ENCODE data around the gene MYCBP. TPM values are rescaled to one million over a fixed set of nuclear protein-coding genes. Genes with fewer than 3 reads are reported as not detected.

Gene MYCBP
- total and polyA plus RNA-seq, 2 of the 13 experiments (the other 11 are each of a cell fraction or from before 2014, with no cell fraction given), result 11.4 to 30.4 TPM

DNA sequence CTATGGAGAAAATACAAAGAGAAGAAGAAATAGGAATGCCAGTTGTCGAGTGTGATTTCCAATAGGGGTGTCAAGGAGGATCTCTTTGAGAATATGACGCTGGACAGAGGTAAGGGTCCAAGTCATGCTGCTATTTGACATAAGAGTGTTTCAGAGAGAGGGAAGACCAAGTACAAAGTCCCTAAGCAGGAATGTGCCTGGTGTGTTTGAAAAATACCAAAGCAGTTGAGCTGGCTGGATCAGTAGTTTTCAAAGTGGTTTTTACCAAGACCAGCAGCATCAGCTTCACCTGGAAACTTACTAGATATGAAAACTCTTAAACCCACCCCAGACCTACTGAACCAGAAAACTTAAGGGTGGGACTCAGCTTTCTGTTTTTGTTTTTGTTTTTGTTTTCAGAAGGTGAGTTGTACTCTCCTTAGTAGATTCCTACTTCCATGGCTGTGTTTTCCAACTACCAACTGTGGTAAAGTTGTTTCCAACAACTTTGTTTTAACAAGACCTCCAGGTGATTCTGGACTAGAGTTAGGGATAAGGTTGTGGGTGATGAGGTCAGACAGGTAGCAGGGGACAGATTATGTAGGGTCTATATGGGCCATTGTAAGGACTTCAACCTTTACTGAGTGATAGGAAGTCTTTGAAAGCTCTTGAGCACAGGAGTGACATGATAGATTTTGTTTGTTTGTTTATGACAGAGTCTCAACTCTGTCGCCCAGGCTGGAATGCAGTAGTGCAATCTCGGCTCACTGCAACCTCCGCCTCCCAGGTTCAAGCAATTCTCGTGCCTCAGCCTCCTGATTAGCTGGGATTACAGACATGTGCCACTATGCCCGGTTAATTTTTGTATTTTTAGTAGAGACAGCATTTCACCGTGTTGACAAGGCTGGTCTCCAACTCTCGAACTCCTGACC lies 15.5 kb upstream of the MYCBP start (continued):
- TF ChIP-seq, protein P1, sequence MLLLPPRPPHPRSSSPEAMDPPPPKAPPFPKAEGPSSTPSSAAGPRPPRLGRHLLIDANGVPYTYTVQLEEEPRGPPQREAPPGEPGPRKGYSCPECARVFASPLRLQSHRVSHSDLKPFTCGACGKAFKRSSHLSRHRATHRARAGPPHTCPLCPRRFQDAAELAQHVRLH (CRISPR knock-in tag; IDR thresholded peaks at IDR 0.05; ENCODE audit: borderline replicate concordance, low read depth), result peak; percentile 35; the same call in 1 of the 2 replicates
- TF ChIP-seq HNF4A (CRISPR knock-in tag; IDR thresholded peaks at IDR 0.05) (peak; percentile 86), HOXA3 (CRISPR knock-in tag; IDR thresholded peaks at IDR 0.05) (peak; percentile 37; the same call in 1 of the 2 replicates), TARDBP (CRISPR knock-in tag; IDR thresholded peaks at IDR 0.05) (0 out of 2 replicates have a peak, but pooled peaks have one; percentile 44), NCOR1 (IDR thresholded peaks at IDR 0.05; ENCODE audit: borderline replicate concordance, low read length) (peak; percentile 26; the same call in 1 of the 2 replicates), EHMT2 (IDR thresholded peaks at IDR 0.05; ENCODE audit: borderline replicate concordance, low read depth, low read length) (peak; percentile 58; the same call in 1 of the 2 replicates), ASH2L (IDR thresholded peaks at IDR 0.05; ENCODE audit: insufficient read length, low read depth, low read length) (peak; percentile 89), FOXA1 (IDR thresholded peaks at IDR 0.05) (no peak), FOXA1 (CRISPR knock-in tag; IDR thresholded peaks at IDR 0.05) (no peak), ZNF367 (CRISPR knock-in tag; IDR thresholded peaks at IDR 0.05; ENCODE audit: borderline replicate concordance) (no peak), GABPA (IDR thresholded peaks at IDR 0.05; ENCODE audit: low read depth, low read length) (no peak), GABPA (CRISPR knock-in tag; IDR thresholded peaks at IDR 0.05; ENCODE audit: low read depth) (0 out of 2 replicates have a peak, but pooled peaks have one; percentile 5), GFI1 (CRISPR knock-in tag; IDR thresholded peaks at IDR 0.05; ENCODE audit: borderline replicate concordance) (peak; percentile 37; the same call in 1 of the 2 replicates), HNF4G (IDR thresholded peaks at IDR 0.05; ENCODE audit: borderline replicate concordance, low read depth, low read length) (peak; percentile 70), HNF4G (CRISPR knock-in tag; IDR thresholded peaks at IDR 0.05; ENCODE audit: borderline replicate concordance, low read depth) (no peak), FOXP1 (IDR thresholded peaks at IDR 0.05) (no peak), FOXP1 (CRISPR knock-in tag; IDR thresholded peaks at IDR 0.05) (peak; percentile 43; the same call in 1 of the 2 replicates)
- TF ChIP-seq, protein P2, sequence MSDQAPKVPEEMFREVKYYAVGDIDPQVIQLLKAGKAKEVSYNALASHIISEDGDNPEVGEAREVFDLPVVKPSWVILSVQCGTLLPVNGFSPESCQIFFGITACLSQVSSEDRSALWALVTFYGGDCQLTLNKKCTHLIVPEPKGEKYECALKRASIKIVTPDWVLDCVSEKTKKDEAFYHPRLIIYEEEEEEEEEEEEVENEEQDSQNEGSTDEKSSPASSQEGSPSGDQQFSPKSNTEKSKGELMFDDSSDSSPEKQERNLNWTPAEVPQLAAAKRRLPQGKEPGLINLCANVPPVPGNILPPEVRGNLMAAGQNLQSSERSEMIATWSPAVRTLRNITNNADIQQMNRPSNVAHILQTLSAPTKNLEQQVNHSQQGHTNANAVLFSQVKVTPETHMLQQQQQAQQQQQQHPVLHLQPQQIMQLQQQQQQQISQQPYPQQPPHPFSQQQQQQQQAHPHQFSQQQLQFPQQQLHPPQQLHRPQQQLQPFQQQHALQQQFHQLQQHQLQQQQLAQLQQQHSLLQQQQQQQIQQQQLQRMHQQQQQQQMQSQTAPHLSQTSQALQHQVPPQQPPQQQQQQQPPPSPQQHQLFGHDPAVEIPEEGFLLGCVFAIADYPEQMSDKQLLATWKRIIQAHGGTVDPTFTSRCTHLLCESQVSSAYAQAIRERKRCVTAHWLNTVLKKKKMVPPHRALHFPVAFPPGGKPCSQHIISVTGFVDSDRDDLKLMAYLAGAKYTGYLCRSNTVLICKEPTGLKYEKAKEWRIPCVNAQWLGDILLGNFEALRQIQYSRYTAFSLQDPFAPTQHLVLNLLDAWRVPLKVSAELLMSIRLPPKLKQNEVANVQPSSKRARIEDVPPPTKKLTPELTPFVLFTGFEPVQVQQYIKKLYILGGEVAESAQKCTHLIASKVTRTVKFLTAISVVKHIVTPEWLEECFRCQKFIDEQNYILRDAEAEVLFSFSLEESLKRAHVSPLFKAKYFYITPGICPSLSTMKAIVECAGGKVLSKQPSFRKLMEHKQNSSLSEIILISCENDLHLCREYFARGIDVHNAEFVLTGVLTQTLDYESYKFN (CRISPR knock-in tag; conservative IDR thresholded peaks at IDR 0.05), result peak; percentile 50
- TF ChIP-seq, protein P3, sequence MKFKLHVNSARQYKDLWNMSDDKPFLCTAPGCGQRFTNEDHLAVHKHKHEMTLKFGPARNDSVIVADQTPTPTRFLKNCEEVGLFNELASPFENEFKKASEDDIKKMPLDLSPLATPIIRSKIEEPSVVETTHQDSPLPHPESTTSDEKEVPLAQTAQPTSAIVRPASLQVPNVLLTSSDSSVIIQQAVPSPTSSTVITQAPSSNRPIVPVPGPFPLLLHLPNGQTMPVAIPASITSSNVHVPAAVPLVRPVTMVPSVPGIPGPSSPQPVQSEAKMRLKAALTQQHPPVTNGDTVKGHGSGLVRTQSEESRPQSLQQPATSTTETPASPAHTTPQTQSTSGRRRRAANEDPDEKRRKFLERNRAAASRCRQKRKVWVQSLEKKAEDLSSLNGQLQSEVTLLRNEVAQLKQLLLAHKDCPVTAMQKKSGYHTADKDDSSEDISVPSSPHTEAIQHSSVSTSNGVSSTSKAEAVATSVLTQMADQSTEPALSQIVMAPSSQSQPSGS (CRISPR knock-in tag; IDR thresholded peaks at IDR 0.05), result 0 out of 2 replicates have a peak, but pooled peaks have one; percentile 14
- TF ChIP-seq, protein P4, sequence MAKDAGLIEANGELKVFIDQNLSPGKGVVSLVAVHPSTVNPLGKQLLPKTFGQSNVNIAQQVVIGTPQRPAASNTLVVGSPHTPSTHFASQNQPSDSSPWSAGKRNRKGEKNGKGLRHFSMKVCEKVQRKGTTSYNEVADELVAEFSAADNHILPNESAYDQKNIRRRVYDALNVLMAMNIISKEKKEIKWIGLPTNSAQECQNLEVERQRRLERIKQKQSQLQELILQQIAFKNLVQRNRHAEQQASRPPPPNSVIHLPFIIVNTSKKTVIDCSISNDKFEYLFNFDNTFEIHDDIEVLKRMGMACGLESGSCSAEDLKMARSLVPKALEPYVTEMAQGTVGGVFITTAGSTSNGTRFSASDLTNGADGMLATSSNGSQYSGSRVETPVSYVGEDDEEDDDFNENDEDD (CRISPR knock-in tag; IDR thresholded peaks at IDR 0.05; ENCODE audit: borderline replicate concordance), result peak; percentile 44; the same call in 1 of the 2 replicates

Measured in HepG2 (cell line).